GM06990 (cell line): ENCODE measurements around the gene KCNMB2.
A peak's percentile ranks its signal among the peaks of the same experiment; 100 is the strongest.

Experiments used
- DNase-seq: peaks from one replicate; pipeline ENCODE4 v3.0.0-alpha.2; 2011; ENCODE audit not compliant: insufficient read length; ENCODE audit errors: extremely low read depth
- H3K27me3 ChIP-seq: replicated peaks from 2 replicates; pipeline ENCODE4 v1.6.0; 2011; ENCODE audit warnings: low read length; ENCODE audit not compliant: control insufficient read depth, insufficient read depth
- H3K36me3 ChIP-seq: 2 replicates; pipeline ENCODE4 v1.5.1; 2011; ENCODE audit warnings: low read length; ENCODE audit not compliant: control insufficient read depth, insufficient read depth
- H3K4me3 ChIP-seq: replicated peaks from 2 replicates; pipeline ENCODE4 v1.5.1; 2011; ENCODE audit warnings: low read depth, mild to moderate bottlenecking, control low read depth, low read length
- TF ChIP-seq, protein P1 (sequence below): IDR thresholded peaks from 2 replicates; pipeline ENCODE4 v1.5.1; 2011; ENCODE audit warnings: low read length, control low read depth, mild to moderate bottlenecking, inconsistent platforms; ENCODE audit not compliant: insufficient read depth, poor library complexity, severe bottlenecking

The KCNMB2 gene

DNA sequence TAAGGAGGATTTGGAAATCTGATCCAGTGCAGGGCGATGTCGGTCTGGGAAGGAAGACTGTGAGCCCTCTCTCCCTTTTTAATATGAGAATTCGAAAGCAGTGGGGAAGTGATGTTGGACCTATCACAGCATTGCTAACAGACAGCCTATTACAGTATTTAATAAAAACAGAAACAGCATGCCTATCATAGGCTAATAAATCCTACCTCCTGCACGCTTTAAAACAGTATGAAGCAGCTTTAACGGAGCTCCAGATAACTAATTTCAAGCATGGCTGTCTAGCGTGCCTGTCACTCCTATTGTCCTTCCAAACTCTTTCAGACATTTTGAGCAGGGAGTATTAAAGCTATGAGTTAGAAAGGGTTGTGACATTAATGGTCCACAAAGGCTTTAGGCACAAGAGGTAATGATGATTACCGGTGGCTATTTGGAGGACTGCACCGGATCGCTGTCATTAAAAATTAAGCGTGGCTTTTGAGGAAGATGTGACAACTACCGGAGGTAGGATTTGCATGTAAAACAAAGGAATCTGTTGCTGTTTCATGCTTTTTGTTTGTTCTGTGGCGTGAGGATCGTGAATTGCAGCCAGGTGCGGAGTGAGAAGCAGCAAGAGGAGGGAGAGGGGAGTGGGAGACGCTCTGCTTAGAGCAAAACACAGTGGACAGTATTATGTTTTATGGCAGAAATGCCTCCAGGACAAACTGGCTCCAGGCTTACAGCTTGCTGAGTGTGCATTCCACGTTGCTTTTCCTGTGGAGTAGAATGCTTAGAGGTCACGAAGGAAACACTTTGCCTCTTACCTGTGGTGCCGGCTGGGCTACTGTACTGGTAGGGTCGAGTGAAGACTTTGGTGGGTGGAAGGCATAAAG, at the start of gene KCNMB2:
Gene KCNMB2 (plus strand): TSS at position 226 of the 869 bp plus-strand sequence.
- H3K36me3 ChIP-seq: no peaks in the 10 kb centered on the region
- no peaks in the 10 kb centered on the region for H3K27me3 ChIP-seq
- peak within 1 kb of the TSS; percentile 23 for H3K4me3 ChIP-seq
- no peak for DNase-seq
- TF ChIP-seq, protein P1, sequence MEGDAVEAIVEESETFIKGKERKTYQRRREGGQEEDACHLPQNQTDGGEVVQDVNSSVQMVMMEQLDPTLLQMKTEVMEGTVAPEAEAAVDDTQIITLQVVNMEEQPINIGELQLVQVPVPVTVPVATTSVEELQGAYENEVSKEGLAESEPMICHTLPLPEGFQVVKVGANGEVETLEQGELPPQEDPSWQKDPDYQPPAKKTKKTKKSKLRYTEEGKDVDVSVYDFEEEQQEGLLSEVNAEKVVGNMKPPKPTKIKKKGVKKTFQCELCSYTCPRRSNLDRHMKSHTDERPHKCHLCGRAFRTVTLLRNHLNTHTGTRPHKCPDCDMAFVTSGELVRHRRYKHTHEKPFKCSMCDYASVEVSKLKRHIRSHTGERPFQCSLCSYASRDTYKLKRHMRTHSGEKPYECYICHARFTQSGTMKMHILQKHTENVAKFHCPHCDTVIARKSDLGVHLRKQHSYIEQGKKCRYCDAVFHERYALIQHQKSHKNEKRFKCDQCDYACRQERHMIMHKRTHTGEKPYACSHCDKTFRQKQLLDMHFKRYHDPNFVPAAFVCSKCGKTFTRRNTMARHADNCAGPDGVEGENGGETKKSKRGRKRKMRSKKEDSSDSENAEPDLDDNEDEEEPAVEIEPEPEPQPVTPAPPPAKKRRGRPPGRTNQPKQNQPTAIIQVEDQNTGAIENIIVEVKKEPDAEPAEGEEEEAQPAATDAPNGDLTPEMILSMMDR: no peak

DNA sequence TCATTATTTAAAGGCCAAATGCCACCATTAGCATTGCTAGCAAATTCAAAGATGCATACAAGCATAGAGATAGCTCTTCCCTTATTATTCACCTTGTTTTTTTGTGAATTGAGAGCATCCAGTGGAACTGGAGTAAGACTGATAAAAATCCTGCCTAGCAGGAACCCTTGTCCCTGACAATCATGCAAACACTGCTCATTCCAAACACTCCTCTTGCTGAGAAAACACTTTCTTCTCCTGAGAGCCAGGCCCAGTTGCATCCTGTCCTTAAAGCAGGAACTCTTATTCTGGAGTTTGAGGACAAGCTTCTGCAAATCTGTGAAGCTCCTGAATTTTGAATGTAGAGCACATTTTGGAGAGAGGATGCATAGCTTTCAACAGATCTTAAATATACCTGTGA, 49.3 kb upstream of the KCNMB2 start:
- no peaks in the 10 kb centered on the region for H3K27me3 ChIP-seq
- no peak for DNase-seq
- H3K36me3 ChIP-seq: no peaks in the 10 kb centered on the region
- TF ChIP-seq, protein P1: no peak
- H3K4me3 ChIP-seq: no peak overlapping the region

DNA sequence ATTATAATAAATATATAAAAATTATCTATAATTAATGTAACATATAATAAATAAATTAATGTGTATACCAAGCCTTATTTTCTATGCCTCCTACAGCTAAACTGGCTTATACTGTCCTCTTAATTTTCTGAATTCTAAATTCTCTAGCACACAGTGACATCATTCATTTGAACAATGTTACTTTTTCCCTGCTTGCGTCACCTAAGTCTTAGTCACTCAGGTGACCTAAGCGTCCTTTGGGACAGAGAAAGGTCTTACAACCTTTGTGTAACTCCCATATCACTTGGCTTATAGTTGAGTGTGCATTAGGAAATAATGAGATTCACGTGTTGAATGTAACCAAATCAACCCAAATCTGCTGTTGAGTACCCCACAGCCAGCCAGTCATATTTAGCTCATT, 48.5 kb upstream of the KCNMB2 start:
- TF ChIP-seq, protein P1: no peak
- Histone ChIP-seq H3K27me3 (no peaks in the 10 kb centered on the region), H3K4me3 (no peak overlapping the region), H3K36me3 (no peaks in the 10 kb centered on the region)
- DNase-seq: no peak

DNA sequence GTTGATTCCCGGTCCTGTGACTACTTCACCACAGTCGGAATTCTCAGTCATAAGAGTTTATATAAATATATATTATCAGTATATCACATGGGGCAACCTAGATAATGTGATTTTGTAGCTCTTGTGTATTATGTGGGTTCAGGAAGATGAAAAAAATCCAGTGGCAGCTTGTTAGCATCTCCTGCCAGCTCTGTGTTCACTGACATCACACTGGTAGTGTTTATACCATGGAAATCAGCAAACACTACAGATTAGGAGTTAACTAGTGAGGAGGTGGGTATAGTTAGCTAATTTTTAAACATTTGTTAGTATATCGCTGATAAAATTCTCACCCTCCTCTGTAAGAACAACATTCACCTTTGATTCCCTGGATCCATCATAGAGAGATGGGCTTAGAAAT, 44.5 kb upstream of the KCNMB2 start:
- Histone ChIP-seq H3K27me3 (no peaks in the 10 kb centered on the region), H3K36me3 (no peaks in the 10 kb centered on the region), H3K4me3 (no peak overlapping the region)
- TF ChIP-seq, protein P1: no peak
- no peak for DNase-seq

DNA sequence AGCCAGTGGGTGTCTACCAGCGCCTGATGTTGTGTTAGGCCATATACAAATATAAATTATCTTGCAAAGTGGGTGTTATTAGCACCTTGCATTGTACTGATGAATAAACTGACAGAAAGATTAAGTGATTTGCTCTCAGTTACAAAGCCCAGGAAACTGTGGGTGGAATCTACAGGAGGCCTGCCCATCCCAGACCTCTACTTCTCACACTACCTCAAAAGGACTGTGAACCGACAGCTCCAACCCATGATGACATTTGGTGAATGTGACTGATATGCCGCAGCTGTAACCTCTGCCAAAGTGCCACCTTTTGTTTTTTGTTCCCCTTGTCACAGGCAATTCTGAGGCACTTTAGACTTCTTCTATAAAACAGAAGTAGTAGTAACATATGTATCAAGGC, 43.7 kb upstream of the KCNMB2 start:
- no peak overlapping the region for H3K4me3 ChIP-seq
- no peak for DNase-seq
- TF ChIP-seq, protein P1: no peak
- H3K27me3 ChIP-seq: no peaks in the 10 kb centered on the region
- H3K36me3 ChIP-seq: no peaks in the 10 kb centered on the region
